H9 (cell line): ENCODE data around the gene ZNF124. TPM values are rescaled to one million over a fixed set of nuclear protein-coding genes. Genes with fewer than 3 reads are reported as not detected.

Experiments used
- DNase-seq: peaks from one replicate; pipeline ENCODE4 v3.0.0-alpha.2; 2017
- H2AFZ ChIP-seq: one replicate; pipeline ENCODE4 v1.6.1; 2013; ENCODE audit warnings: mild to moderate bottlenecking, low read length, control low read depth, moderate library complexity
- H2AK5ac ChIP-seq: 2 replicates; pipeline ENCODE4 v1.6.1; 2013; ENCODE audit warnings: low read length, control low read depth, mixed read lengths; ENCODE audit not compliant: insufficient read length
- H2BK120ac ChIP-seq: one replicate; pipeline ENCODE4 v1.6.1; 2013; ENCODE audit warnings: low read depth, mild to moderate bottlenecking, low read length, control low read depth, inconsistent platforms; ENCODE audit not compliant: poor library complexity, severe bottlenecking
- H2BK12ac ChIP-seq: 2 replicates; pipeline ENCODE4 v1.6.1; 2013; ENCODE audit warnings: low read length, control low read depth, mixed read lengths, low read depth; ENCODE audit not compliant: insufficient read length
- H2BK15ac ChIP-seq: 2 replicates; pipeline ENCODE4 v1.6.1; 2013; ENCODE audit warnings: low read depth, low read length, control low read depth
- H2BK20ac ChIP-seq: one replicate; pipeline ENCODE4 v1.6.1; 2013; ENCODE audit warnings: low read depth, mild to moderate bottlenecking, low read length, control low read depth, inconsistent platforms; ENCODE audit not compliant: poor library complexity, severe bottlenecking
- H2BK5ac ChIP-seq: 2 replicates; pipeline ENCODE4 v1.6.1; 2013; ENCODE audit warnings: low read length, control low read depth, mixed read lengths; ENCODE audit not compliant: insufficient read length
- H3K14ac ChIP-seq: 2 replicates; pipeline ENCODE4 v1.6.1; 2013; ENCODE audit warnings: low read length, control low read depth; ENCODE audit not compliant: insufficient read depth
- H3K18ac ChIP-seq: 2 replicates; pipeline ENCODE4 v1.6.1; 2013; ENCODE audit warnings: low read depth, mild to moderate bottlenecking, mixed read lengths, low read length, control low read depth; ENCODE audit not compliant: insufficient read length
- H3K23ac ChIP-seq: 2 replicates; pipeline ENCODE4 v1.6.1; 2013; ENCODE audit warnings: low read length, control low read depth, mixed read lengths, low read depth; ENCODE audit not compliant: insufficient read length
- H3K23me2 ChIP-seq: 2 replicates; pipeline ENCODE4 v1.6.1; 2013; ENCODE audit warnings: low read depth, mild to moderate bottlenecking, mixed read lengths, low read length, control low read depth; ENCODE audit not compliant: insufficient read length, poor library complexity, severe bottlenecking
- H3K27ac ChIP-seq: 2 replicates; pipeline ENCODE4 v1.5.1; 2013; ENCODE audit warnings: low read length, control low read depth, mixed read lengths, low read depth; ENCODE audit not compliant: insufficient read length
- H3K27me3 ChIP-seq: 2 replicates; pipeline ENCODE4 v1.6.1; 2013; ENCODE audit warnings: low read length, control low read depth, inconsistent platforms; ENCODE audit not compliant: insufficient read depth
- H3K4ac ChIP-seq: 2 replicates; pipeline ENCODE4 v1.6.1; 2013; ENCODE audit warnings: low read depth, mild to moderate bottlenecking, control low read depth, inconsistent platforms, low read length, moderate library complexity
- H3K4me1 ChIP-seq: 2 replicates; pipeline ENCODE4 v1.6.1; 2013; ENCODE audit warnings: low read length, control low read depth, inconsistent platforms; ENCODE audit not compliant: insufficient read depth
- H3K4me2 ChIP-seq: 2 replicates; pipeline ENCODE4 v1.6.1; 2013; ENCODE audit warnings: low read length, control low read depth, mixed read lengths; ENCODE audit not compliant: insufficient read length, insufficient read depth
- H3K56ac ChIP-seq: 2 replicates; pipeline ENCODE4 v1.6.1; 2013; ENCODE audit warnings: low read depth, mild to moderate bottlenecking, mixed read lengths, low read length, control low read depth; ENCODE audit not compliant: insufficient read length
- H3K79me1 ChIP-seq: 2 replicates; pipeline ENCODE4 v1.6.1; 2013; ENCODE audit warnings: low read depth, mild to moderate bottlenecking, moderate library complexity, low read length, control low read depth, inconsistent platforms; ENCODE audit not compliant: insufficient read depth, poor library complexity, severe bottlenecking
- H3K79me2 ChIP-seq: 2 replicates; pipeline ENCODE4 v1.6.1; 2013; ENCODE audit warnings: low read length, control low read depth, inconsistent platforms; ENCODE audit not compliant: insufficient read depth
- H3K9ac ChIP-seq: 2 replicates; pipeline ENCODE4 v1.6.1; 2013; ENCODE audit warnings: low read length, control low read depth, mixed read lengths; ENCODE audit not compliant: insufficient read length; ENCODE audit errors: extremely low read depth
- H3K9me3 ChIP-seq: one replicate; pipeline ENCODE4 v1.6.1; 2013; ENCODE audit warnings: low read depth, low read length, inconsistent platforms; ENCODE audit not compliant: control insufficient read depth
- H3T11ph ChIP-seq: one replicate; pipeline ENCODE4 v1.6.1; 2013; ENCODE audit warnings: mild to moderate bottlenecking, low read length, control low read depth, inconsistent platforms
- H4K20me1 ChIP-seq: one replicate; pipeline ENCODE4 v1.6.1; 2013; ENCODE audit not compliant: control insufficient read depth, insufficient read length, insufficient read depth
- H4K5ac ChIP-seq: 2 replicates; pipeline ENCODE4 v1.6.1; 2013; ENCODE audit warnings: low read depth, mild to moderate bottlenecking, mixed read lengths, low read length, control low read depth; ENCODE audit not compliant: insufficient read length
- H4K8ac ChIP-seq: replicated peaks from 2 replicates; pipeline ENCODE4 v1.6.1; 2013; ENCODE audit warnings: low read length, control low read depth, mixed read lengths, low read depth; ENCODE audit not compliant: insufficient read length
- H4K91ac ChIP-seq: 2 replicates; pipeline ENCODE4 v1.6.1; 2013; ENCODE audit warnings: low read depth, mild to moderate bottlenecking, moderate library complexity, mixed read lengths, low read length, control low read depth; ENCODE audit not compliant: insufficient read length
- H3K27ac Mint-ChIP-seq, 3 experiments: 2 replicates in 2 of 3; 3 replicates in 1 of 3; pipeline ENCODE4 v1.8.0; 2020 to 2021; ENCODE audit warnings: mixed read lengths in 3 of 3, mild to moderate bottlenecking in 1 of 3, moderate library complexity in 1 of 3
- H3K27me3 Mint-ChIP-seq: 2 replicates; pipeline ENCODE4 v1.8.0; 2021; ENCODE audit warnings: low read depth, mild to moderate bottlenecking, moderate library complexity, mixed read lengths
- H3K36me3 Mint-ChIP-seq, 3 experiments: 2 replicates in 2 of 3; 3 replicates in 1 of 3; pipeline ENCODE4 v1.8.0; 2020 to 2021; ENCODE audit warnings: low read depth in 3 of 3, mixed read lengths in 3 of 3; ENCODE audit not compliant: insufficient read depth in 1 of 3
- H3K4me1 Mint-ChIP-seq, 2 experiments: 2 replicates each; pipeline ENCODE4 v1.8.0; 2020; ENCODE audit warnings: mixed read lengths in 2 of 2
- H3K4me3 Mint-ChIP-seq, 2 experiments: 2 replicates in 1 of 2; 3 replicates in 1 of 2; pipeline ENCODE4 v1.8.0; 2020 to 2021; ENCODE audit warnings: mild to moderate bottlenecking in 2 of 2, mixed read lengths in 2 of 2, moderate library complexity in 1 of 2
- H3K9me3 Mint-ChIP-seq, 2 experiments: 2 replicates in 1 of 2; 3 replicates in 1 of 2; pipeline ENCODE4 v1.8.0; 2020; ENCODE audit warnings: mild to moderate bottlenecking in 2 of 2, mixed read lengths in 2 of 2, moderate library complexity in 1 of 2
- WGBS: extraction: QIAGEN DNeasy Blood & Tissue Kit; methylation state at CpG from one replicate; pipeline ENCODE4 v1.1.7; 2013; ENCODE audit warnings: missing lambda C conversion rate, low lambda C conversion rate, mixed read lengths; ENCODE audit not compliant: insufficient read length; ENCODE audit errors: extremely low coverage; 5-methylcytosine and 5-hydroxymethylcytosine counted together
- total RNA-seq: library from RNA; stranded (reverse); gene quantifications from 2 replicates; pipeline ENCODE4 v1.2.1, GENCODE V29; 2021
- TF ChIP-seq, protein P1 (sequence below): fragments of 200-600 bp; sonication (generic); conservative IDR thresholded peaks from 3 replicates; pipeline ENCODE4 v1.8.0; 2021; ENCODE audit warnings: antibody characterized with exemption, mild to moderate bottlenecking

The ZNF124 gene
- total RNA-seq, 1 experiment from 2014 or later, result 50.6 TPM

DNA sequence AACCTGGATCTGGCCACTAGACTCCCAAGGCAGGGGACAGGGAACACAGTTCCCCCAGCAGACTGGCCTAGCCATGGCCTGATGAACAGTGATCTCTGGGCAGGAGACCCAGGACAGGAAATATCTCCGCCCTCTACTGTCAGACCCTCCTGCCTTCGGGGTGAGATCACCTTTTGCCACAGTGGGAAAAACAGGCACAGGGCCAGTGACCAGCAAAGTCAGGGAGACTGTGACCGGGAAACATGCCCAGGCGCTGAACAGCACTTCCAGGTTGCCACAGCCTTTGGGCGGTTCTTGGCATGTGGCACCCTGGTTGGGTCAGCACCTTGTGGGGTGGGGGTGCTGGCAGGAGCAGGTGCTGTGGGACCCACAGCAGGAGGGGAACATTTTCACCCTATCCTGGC is 58.7 kb downstream of the ZNF124 start:
- H3K9me3 ChIP-seq, result no peaks in the 10 kb centered on the region
- no peak overlapping the region for H2BK20ac ChIP-seq
- no peak for DNase-seq
- no peak overlapping the region for H2BK120ac ChIP-seq
- no peaks in the 10 kb centered on the region; the same call in 1 of the 2 replicates for H3K4me1 ChIP-seq
- H3K23me2 ChIP-seq, result peaks cover 8% of the 10 kb centered on the region
- Mint-ChIP-seq H3K27me3 (peaks cover 53% of the 10 kb centered on the region), H3K4me3 (peak overlapping the region; percentile 54 to 74; a peak in 1 of 5 replicates), H3K9me3 (peaks cover 0 to 3% of the 10 kb centered on the region in 2 experiments; a peak in 4 of 5 replicates), H3K4me1 (peaks cover 4 to 11% of the 10 kb centered on the region in 2 experiments), H3K36me3 (peaks cover 0 to 4% (median 0%) of the 10 kb centered on the region in 3 experiments; a peak in 3 of 7 replicates), H3K27ac (no peak overlapping the region)
- no peaks in the 10 kb centered on the region for H3K79me2 ChIP-seq
- H3K9ac ChIP-seq, result no peak overlapping the region
- no peak overlapping the region for H4K5ac ChIP-seq
- H3K79me1 ChIP-seq, result no peaks in the 10 kb centered on the region
- H2BK5ac ChIP-seq, result no peak overlapping the region
- no peaks in the 10 kb centered on the region for H4K20me1 ChIP-seq
- H3K14ac ChIP-seq, result no peak overlapping the region
- no peak overlapping the region for H3K56ac ChIP-seq
- H3K4me2 ChIP-seq, result no peak overlapping the region
- H3K18ac ChIP-seq, result no peak overlapping the region
- H3K4ac ChIP-seq, result no peak overlapping the region
- no CpG with 5 or more reads among the region's 5 CpGs for WGBS
- no peak overlapping the region for H3T11ph ChIP-seq
- H2BK12ac ChIP-seq, result no peak overlapping the region
- no peak overlapping the region for H2AK5ac ChIP-seq
- H3K23ac ChIP-seq, result no peak overlapping the region
- H4K91ac ChIP-seq, result no peak overlapping the region
- no peak overlapping the region for H2AFZ ChIP-seq
- H3K27me3 ChIP-seq, result peaks cover 4% of the 10 kb centered on the region; the same call in 1 of the 2 replicates
- TF ChIP-seq, protein P1, sequence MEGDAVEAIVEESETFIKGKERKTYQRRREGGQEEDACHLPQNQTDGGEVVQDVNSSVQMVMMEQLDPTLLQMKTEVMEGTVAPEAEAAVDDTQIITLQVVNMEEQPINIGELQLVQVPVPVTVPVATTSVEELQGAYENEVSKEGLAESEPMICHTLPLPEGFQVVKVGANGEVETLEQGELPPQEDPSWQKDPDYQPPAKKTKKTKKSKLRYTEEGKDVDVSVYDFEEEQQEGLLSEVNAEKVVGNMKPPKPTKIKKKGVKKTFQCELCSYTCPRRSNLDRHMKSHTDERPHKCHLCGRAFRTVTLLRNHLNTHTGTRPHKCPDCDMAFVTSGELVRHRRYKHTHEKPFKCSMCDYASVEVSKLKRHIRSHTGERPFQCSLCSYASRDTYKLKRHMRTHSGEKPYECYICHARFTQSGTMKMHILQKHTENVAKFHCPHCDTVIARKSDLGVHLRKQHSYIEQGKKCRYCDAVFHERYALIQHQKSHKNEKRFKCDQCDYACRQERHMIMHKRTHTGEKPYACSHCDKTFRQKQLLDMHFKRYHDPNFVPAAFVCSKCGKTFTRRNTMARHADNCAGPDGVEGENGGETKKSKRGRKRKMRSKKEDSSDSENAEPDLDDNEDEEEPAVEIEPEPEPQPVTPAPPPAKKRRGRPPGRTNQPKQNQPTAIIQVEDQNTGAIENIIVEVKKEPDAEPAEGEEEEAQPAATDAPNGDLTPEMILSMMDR, result no peak
- no peak overlapping the region for H4K8ac ChIP-seq
- H2BK15ac ChIP-seq, result no peak overlapping the region
- H3K27ac ChIP-seq, result no peak overlapping the region
